T-helper 2 cell treated with Interferon-gamma antibody and Interleukin-4, amounts not matched to agents 5 μg/mL and 100 μg/mL, for 36 hours (primary cell): ENCODE data around the gene SQOR.

Experiments
- DNase-seq: peaks from one replicate; pipeline ENCODE4 v3.0.0; 2021; ENCODE audit warnings: low spot score
- H3K27ac Mint-ChIP-seq: one replicate; pipeline ENCODE4 v1.8.0; 2021; ENCODE audit warnings: mild to moderate bottlenecking, mixed read lengths
- H3K27me3 Mint-ChIP-seq: one replicate; pipeline ENCODE4 v1.8.0; 2021; ENCODE audit warnings: low read depth, mixed read lengths
- H3K36me3 Mint-ChIP-seq: one replicate; pipeline ENCODE4 v1.8.0; 2021; ENCODE audit warnings: low read depth, mixed read lengths
- H3K4me1 Mint-ChIP-seq: one replicate; pipeline ENCODE4 v1.8.0; 2021; ENCODE audit warnings: low read depth, mixed read lengths
- H3K4me3 Mint-ChIP-seq: one replicate; pipeline ENCODE4 v1.8.0; 2022; ENCODE audit warnings: mild to moderate bottlenecking, moderate library complexity, mixed read lengths
- H3K9me3 Mint-ChIP-seq: one replicate; pipeline ENCODE4 v1.8.0; 2021; ENCODE audit warnings: mixed read lengths

The SQOR gene

GRCh38 chr15:45606841-45607240 lies 28.0 kb upstream of the SQOR start:
- Mint-ChIP-seq H3K4me3 (no peak overlapping the region), H3K27me3 (no peaks in the 10 kb centered on the region), H3K27ac (peak overlapping the region; percentile 5), H3K9me3 (no peaks in the 10 kb centered on the region), H3K36me3 (peaks cover 16% of the 10 kb centered on the region), H3K4me1 (peaks cover 6% of the 10 kb centered on the region)
- no peak for DNase-seq

- H3K36me3 Mint-ChIP-seq, result peaks cover 8% of the 10 kb centered on the region
- H3K27ac Mint-ChIP-seq, result no peak overlapping the region
- H3K27me3 Mint-ChIP-seq, result no peaks in the 10 kb centered on the region
- no peak for DNase-seq
- no peak overlapping the region for H3K4me3 Mint-ChIP-seq
- no peaks in the 10 kb centered on the region for H3K9me3 Mint-ChIP-seq
- H3K4me1 Mint-ChIP-seq, result peaks cover 8% of the 10 kb centered on the region
Measured at GRCh38 chr15:45611305-45611704, 23.5 kb upstream of the SQOR start.

GRCh38 chr15:45612790-45613415 lies 21.9 kb upstream of the SQOR start:
- Mint-ChIP-seq H3K27ac (no peak overlapping the region), H3K4me1 (peaks cover 8% of the 10 kb centered on the region), H3K9me3 (no peaks in the 10 kb centered on the region), H3K27me3 (no peaks in the 10 kb centered on the region), H3K4me3 (no peak overlapping the region), H3K36me3 (peaks cover 2% of the 10 kb centered on the region)
- no peak for DNase-seq

GRCh38 chr15:45616901-45617323 lies 17.9 kb upstream of the SQOR start:
- H3K27ac Mint-ChIP-seq, result no peak overlapping the region

GRCh38 chr15:45618813-45619212 lies 16.0 kb upstream of the SQOR start:
- no peak for DNase-seq
- Mint-ChIP-seq H3K9me3 (peaks cover 6% of the 10 kb centered on the region), H3K4me3 (no peak overlapping the region), H3K27ac (no peak overlapping the region), H3K4me1 (peaks cover 4% of the 10 kb centered on the region), H3K36me3 (no peaks in the 10 kb centered on the region), H3K27me3 (peaks cover 11% of the 10 kb centered on the region)

More at GRCh38 chr15:45616901-45617323, 17.9 kb upstream of the SQOR start:
- no peak overlapping the region for H3K4me3 Mint-ChIP-seq
- peaks cover 2% of the 10 kb centered on the region for H3K27me3 Mint-ChIP-seq
- no peak for DNase-seq
- H3K36me3 Mint-ChIP-seq, result no peaks in the 10 kb centered on the region
- no peaks in the 10 kb centered on the region for H3K9me3 Mint-ChIP-seq
- H3K4me1 Mint-ChIP-seq, result peaks cover 8% of the 10 kb centered on the region

- Mint-ChIP-seq H3K4me3 (no peak overlapping the region), H3K36me3 (no peaks in the 10 kb centered on the region), H3K27me3 (peaks cover 22% of the 10 kb centered on the region), H3K27ac (no peak overlapping the region), H3K4me1 (peaks cover 4% of the 10 kb centered on the region), H3K9me3 (peaks cover 23% of the 10 kb centered on the region)
- DNase-seq, result no peak
Measured at GRCh38 chr15:45628136-45628535, 6.7 kb upstream of the SQOR start.

GRCh38 chr15:45630917-45631691 lies 3.7 kb upstream of the SQOR start:
- peaks cover 4% of the 10 kb centered on the region for H3K36me3 Mint-ChIP-seq
- H3K27ac Mint-ChIP-seq, result no peak overlapping the region
- H3K27me3 Mint-ChIP-seq, result peaks cover 11% of the 10 kb centered on the region
- no peak overlapping the region for H3K4me3 Mint-ChIP-seq
- H3K9me3 Mint-ChIP-seq, result peaks cover 15% of the 10 kb centered on the region
- peaks cover 8% of the 10 kb centered on the region for H3K4me1 Mint-ChIP-seq
- no peak for DNase-seq

GRCh38 chr15:45631776-45632175 lies 3.1 kb upstream of the SQOR start:
- Mint-ChIP-seq H3K27me3 (peaks cover 11% of the 10 kb centered on the region), H3K4me3 (no peak overlapping the region), H3K4me1 (peaks cover 8% of the 10 kb centered on the region), H3K36me3 (peaks cover 5% of the 10 kb centered on the region), H3K27ac (no peak overlapping the region), H3K9me3 (peaks cover 9% of the 10 kb centered on the region)
- DNase-seq, result no peak

- Mint-ChIP-seq H3K27me3 (peaks cover 7% of the 10 kb centered on the region), H3K9me3 (no peaks in the 10 kb centered on the region), H3K36me3 (peaks cover 39% of the 10 kb centered on the region), H3K4me1 (peaks cover 35% of the 10 kb centered on the region), H3K4me3 (peak overlapping the region; percentile 99), H3K27ac (peak overlapping the region; percentile 93)
- peak; percentile 62 for DNase-seq
Measured at GRCh38 chr15:45635191-45635638, 386 bp downstream of the SQOR start.

- H3K4me1 Mint-ChIP-seq, result peaks cover 40% of the 10 kb centered on the region
- H3K27ac Mint-ChIP-seq, result peak overlapping the region; percentile 93
- H3K36me3 Mint-ChIP-seq, result peaks cover 41% of the 10 kb centered on the region
- H3K27me3 Mint-ChIP-seq, result peaks cover 7% of the 10 kb centered on the region
- DNase-seq, result no peak
- H3K9me3 Mint-ChIP-seq, result no peaks in the 10 kb centered on the region
- peak overlapping the region; percentile 99 for H3K4me3 Mint-ChIP-seq
Measured at GRCh38 chr15:45635763-45636292, 999 bp downstream of the SQOR start.

- peak overlapping the region; percentile 97 for H3K27ac Mint-ChIP-seq
- H3K9me3 Mint-ChIP-seq, result no peaks in the 10 kb centered on the region
- peaks cover 50% of the 10 kb centered on the region for H3K36me3 Mint-ChIP-seq
- peaks cover 48% of the 10 kb centered on the region for H3K4me1 Mint-ChIP-seq
- peak overlapping the region; percentile 89 for H3K4me3 Mint-ChIP-seq
- DNase-seq, result no peak
- peaks cover 4% of the 10 kb centered on the region for H3K27me3 Mint-ChIP-seq
Measured at GRCh38 chr15:45637141-45637540, 2.3 kb downstream of the SQOR start.

- Mint-ChIP-seq H3K9me3 (no peaks in the 10 kb centered on the region), H3K4me1 (peaks cover 51% of the 10 kb centered on the region), H3K36me3 (peaks cover 53% of the 10 kb centered on the region), H3K27me3 (peaks cover under 1% of the 10 kb centered on the region), H3K27ac (peak overlapping the region; percentile 97), H3K4me3 (peak overlapping the region; percentile 89)
- DNase-seq, result peak; percentile 65
Measured at GRCh38 chr15:45637552-45638033, 2.8 kb downstream of the SQOR start.

- peaks cover 66% of the 10 kb centered on the region for H3K36me3 Mint-ChIP-seq
- H3K9me3 Mint-ChIP-seq, result no peaks in the 10 kb centered on the region
- no peak overlapping the region for H3K27ac Mint-ChIP-seq
- H3K27me3 Mint-ChIP-seq, result no peaks in the 10 kb centered on the region
- H3K4me1 Mint-ChIP-seq, result peaks cover 67% of the 10 kb centered on the region
- no peak for DNase-seq
- H3K4me3 Mint-ChIP-seq, result no peak overlapping the region
Measured at GRCh38 chr15:45640616-45641015, 5.8 kb downstream of the SQOR start.

GRCh38 chr15:45641374-45641781 lies 6.5 kb downstream of the SQOR start:
- H3K36me3 Mint-ChIP-seq, result peaks cover 63% of the 10 kb centered on the region
- no peak for DNase-seq
- no peaks in the 10 kb centered on the region for H3K9me3 Mint-ChIP-seq

More at GRCh38 chr15:45641374-45641781, 6.5 kb downstream of the SQOR start:
- no peak overlapping the region for H3K27ac Mint-ChIP-seq
- peaks cover 74% of the 10 kb centered on the region for H3K4me1 Mint-ChIP-seq
- H3K27me3 Mint-ChIP-seq, result no peaks in the 10 kb centered on the region
- peak overlapping the region; percentile 1 for H3K4me3 Mint-ChIP-seq
